GM12801 (cell line): ENCODE measurements around the gene RDH13.

Experiments
- TF ChIP-seq, protein P1 (sequence below): IDR thresholded peaks from one replicate; pipeline ENCODE4 v1.5.1; 2011; ENCODE audit warnings: control low read depth; ENCODE audit not compliant: insufficient read length; ENCODE audit errors: extremely low read depth

The RDH13 gene

DNA sequence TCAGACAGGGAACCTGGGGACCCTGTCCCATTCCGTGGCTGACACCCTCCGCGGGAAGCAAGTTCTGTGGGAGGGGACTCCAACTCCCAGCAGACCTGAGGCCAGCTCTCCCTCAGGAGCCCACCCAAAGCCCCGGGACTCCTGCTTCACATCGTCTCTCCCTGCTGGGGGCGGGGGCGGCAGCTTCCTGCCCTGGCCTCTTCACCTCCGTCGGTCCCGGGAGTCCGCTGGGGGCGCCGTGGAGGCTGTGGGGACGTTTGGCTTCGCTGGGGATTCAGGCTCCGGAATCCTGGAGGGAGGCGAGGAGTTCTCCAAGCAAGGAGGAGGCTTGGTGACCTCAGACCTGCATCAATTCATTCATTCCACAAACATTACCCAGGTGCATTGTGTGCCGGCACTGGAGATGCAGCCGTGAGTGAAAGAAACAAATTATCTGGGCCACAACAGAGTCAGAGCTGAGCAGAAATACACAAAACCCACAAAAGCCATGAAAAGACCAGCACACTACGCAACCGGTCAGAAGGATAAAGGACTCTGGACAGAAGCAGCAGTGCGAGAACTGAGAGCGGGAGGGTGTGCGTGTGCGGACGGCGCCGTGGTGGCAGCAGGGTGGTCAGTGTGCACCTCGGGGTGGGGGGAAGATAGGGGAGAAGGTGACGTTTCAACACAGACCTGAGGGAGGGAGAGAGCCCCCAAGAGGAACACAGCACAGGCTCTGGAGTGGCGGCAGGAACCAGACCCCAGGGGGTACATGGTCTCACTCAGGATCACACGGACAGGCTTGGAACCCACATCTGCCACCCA is 31.7 kb upstream of the RDH13 start:
- TF ChIP-seq, protein P1, sequence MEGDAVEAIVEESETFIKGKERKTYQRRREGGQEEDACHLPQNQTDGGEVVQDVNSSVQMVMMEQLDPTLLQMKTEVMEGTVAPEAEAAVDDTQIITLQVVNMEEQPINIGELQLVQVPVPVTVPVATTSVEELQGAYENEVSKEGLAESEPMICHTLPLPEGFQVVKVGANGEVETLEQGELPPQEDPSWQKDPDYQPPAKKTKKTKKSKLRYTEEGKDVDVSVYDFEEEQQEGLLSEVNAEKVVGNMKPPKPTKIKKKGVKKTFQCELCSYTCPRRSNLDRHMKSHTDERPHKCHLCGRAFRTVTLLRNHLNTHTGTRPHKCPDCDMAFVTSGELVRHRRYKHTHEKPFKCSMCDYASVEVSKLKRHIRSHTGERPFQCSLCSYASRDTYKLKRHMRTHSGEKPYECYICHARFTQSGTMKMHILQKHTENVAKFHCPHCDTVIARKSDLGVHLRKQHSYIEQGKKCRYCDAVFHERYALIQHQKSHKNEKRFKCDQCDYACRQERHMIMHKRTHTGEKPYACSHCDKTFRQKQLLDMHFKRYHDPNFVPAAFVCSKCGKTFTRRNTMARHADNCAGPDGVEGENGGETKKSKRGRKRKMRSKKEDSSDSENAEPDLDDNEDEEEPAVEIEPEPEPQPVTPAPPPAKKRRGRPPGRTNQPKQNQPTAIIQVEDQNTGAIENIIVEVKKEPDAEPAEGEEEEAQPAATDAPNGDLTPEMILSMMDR: no peak

DNA sequence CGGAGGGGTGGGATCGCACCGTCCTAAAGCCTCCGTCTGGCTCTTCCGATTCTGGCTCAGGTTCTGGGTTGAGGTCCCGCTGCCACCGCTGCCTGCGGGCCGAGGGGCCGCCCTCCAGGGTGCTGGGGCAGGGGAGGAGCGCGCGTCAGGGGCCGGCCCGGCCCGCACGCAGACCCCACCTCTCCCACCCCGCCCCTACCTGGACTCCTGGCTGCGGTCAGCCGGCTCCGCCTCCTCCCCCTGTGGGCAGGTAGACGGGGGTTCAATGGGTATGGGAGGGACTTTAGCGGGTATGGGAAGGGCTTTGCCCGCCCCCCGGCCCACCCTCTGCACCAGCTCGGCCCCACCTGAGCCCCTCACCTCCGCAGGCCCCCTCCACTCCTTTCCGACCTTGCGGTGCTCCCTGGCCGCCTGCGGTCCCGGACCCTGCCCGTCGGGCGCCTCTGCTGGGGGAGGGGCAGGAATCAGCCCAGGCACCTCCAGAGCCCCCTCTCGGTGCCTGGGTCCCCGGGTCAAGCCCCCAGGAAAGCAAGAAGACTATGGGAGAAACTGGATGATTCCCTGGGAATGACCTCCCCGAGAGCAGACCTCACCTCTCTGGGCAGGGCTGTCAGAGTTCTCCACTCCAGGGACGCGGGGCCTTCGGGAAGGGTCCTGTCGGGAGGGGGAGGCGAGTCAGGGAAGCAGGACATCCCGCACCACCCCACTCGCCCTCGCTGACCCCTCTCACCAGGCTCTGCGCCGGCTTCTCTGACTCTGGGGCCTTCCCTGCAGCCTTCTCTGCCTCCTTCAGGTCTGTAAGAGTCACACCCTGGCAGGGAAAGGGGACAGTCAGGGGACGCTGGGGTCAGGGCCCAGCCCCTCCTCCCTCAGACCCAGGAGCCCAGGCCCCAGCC is 29.7 kb upstream of the RDH13 start:
- TF ChIP-seq, protein P1: no peak

DNA sequence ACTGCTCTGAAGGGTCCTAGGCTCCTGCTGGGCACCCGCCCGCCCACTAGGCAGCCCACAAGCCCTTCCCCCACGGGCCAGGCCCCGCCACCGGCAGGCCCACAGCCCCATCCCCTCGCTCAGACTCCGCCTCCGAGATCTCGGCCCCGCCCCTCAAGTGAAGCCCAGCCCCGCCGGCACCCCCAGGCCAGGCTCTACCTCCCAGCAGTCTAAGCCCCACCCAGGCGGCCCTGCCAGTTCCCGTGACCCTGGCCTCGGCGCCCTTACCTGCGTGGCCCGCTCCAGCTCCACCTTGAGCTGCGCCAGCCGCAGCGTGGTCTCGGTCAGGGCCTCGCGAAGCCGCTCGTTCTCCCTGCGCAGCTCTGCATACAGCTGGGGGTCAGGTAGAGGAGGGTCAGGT is 29.0 kb upstream of the RDH13 start:
- TF ChIP-seq, protein P1: no peak

DNA sequence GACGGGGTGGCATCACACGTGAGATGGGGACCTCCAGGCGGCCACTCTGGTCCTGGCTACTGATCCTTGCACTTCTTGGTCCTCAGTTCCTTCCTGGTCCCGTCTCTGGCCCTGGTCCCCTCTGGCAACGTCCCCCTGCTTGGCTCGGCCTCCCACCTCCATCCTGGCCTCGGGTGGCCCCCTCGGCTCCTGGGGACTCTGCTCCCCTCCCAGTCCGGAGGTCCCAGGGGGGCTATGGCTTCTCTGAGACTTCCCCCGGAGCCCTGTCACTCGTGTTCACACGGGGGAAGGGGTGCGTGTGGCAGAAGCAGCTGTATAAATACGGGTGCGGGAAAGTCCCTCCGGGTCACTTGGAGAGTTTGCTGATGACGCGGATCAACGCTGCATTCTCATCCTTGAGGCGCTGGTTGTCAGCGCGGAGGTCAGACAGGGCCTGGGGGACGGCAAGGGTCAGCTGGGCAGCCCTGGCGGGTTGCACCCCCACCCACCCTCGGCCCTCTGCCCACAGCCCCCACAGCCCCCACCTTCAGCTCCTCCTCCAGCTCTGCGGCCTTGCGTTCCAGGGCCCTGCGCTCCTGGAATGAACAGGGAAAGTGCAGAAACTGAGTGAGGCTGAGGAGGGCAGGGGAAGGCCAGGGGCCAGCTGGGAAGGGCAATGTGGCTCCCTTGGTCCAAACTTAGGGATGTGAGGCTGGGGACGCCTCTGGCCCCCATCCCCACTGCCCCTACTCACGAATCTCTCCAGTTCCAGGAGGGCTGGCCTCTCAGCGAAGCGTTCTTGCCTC is 28.4 kb upstream of the RDH13 start:
- TF ChIP-seq, protein P1: no peak

DNA sequence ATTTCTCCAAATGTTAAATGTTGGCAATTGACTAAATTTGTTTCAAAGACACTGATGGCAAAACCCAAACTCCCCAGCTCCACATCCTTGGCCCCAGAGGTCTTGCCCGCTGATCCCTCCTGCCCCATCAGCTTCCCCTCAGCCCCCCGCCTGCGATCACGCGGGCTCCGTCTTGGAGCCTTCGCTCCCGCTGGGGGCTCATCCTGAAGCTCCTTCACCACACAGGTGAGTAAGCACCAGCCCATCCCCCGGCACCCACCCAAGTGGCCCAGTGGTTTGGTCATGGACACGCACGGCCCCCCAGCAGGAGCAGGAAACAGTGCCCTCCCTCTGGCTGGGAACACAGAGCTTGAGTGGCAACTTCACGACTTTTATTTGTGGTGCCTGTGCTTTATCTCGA is 27.6 kb upstream of the RDH13 start:
- TF ChIP-seq, protein P1: no peak

DNA sequence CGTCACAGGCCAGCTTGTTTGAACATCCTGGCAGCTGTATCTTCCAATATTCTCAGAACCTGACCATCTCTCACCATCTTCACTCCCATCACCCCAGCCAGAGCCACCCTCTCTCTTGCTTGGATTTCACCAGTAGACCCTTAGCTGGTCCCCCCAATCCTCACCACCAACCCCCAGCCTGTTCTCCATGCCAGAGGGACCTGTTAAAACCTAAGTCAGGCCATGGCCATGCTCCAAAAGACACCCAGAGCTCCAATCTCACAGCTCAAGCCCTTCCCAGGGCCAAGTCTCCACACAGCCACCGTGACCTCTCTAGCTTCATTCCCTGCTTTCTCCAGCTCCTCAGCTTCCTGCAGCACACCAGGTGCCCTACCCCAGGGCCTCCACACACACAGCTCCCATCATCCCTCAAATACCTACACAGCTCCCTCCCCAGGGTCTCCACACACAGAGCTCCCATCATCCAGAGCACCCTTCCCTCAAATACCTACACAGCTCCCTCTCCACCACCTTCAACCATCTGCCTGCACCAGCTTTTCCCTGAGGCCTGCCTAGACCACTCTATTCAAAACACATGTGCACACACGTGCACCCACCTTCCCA is 26.5 kb upstream of the RDH13 start:
- TF ChIP-seq, protein P1: no peak
